Activated naive CD4-positive, alpha-beta T cell treated with anti-CD3 and anti-CD28 coated beads, Interleukin-2, amount 50 U/mL, for 72 hours (primary cell): ENCODE measurements around the gene MRGPRX1. TPM values are rescaled to one million over a fixed set of nuclear protein-coding genes. Genes with fewer than 3 reads are reported as not detected.
"Not testable (repeated sequence)": the region's sequence is repeated elsewhere in the genome, so short reads cannot be mapped to it uniquely, and the experiment has no call there.

Source experiments
- ATAC-seq, 2 donors: fragments of 150-1000 bp; cut with Tn5 transposase; 2 replicates each; pipeline ENCODE4 v1.10.0; 2021; ENCODE audit warnings: mild to moderate bottlenecking in 2 of 2, moderate library complexity in 2 of 2
- DNase-seq, 2 donors: peaks; one replicate each; pipeline ENCODE4 v3.0.0; 2021 to 2022; ENCODE audit warnings: low spot score in 2 of 2
- H3K27ac Mint-ChIP-seq, 2 donors: one replicate each; pipeline ENCODE4 v1.8.0; 2022; ENCODE audit warnings: mild to moderate bottlenecking in 2 of 2, mixed read lengths in 2 of 2
- H3K36me3 Mint-ChIP-seq, 2 donors: one replicate each; pipeline ENCODE4 v1.8.0; 2022; ENCODE audit warnings: mixed read lengths in 2 of 2
- H3K9me3 Mint-ChIP-seq, 2 donors: one replicate each; pipeline ENCODE4 v1.8.0; 2022; ENCODE audit warnings: mixed read lengths in 2 of 2
- total RNA-seq, 2 donors: library from RNA; stranded (reverse); gene quantifications; one replicate each; pipeline ENCODE4 v1.2.3, GENCODE V29; 2022

MRGPRX1 gene
- not detected for total RNA-seq

DNA sequence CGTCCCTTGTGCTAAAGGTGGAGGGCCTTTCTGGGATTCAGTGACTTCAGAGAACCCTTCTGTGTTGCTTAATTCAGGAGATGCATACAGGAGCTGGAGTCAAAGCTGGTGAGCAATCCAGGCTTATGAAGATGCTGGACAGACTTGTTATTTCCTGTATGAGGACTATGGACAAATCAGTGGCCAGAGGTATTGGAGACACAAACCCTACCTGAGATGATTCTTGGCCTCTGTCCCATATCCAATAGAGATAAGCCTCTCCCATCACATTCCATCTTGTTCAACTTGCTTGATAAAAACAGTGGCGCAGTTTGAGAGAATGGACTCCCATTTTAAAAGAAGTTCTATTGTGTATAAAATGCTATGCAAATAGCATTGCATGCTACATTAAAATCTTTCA is at the start of gene MRGPRX1:
TSS of gene MRGPRX1 (minus strand) at position 101 of the 400 bp plus-strand sequence. CDS start 4,630 bp downstream, outside the sequence.
- H3K36me3 Mint-ChIP-seq, result no peaks in the 10 kb centered on the region
- no peak within 1 kb of the TSS for H3K27ac Mint-ChIP-seq
- H3K9me3 Mint-ChIP-seq, result no peaks in the 10 kb centered on the region
- no peak for ATAC-seq
- DNase-seq, result no peak

DNA sequence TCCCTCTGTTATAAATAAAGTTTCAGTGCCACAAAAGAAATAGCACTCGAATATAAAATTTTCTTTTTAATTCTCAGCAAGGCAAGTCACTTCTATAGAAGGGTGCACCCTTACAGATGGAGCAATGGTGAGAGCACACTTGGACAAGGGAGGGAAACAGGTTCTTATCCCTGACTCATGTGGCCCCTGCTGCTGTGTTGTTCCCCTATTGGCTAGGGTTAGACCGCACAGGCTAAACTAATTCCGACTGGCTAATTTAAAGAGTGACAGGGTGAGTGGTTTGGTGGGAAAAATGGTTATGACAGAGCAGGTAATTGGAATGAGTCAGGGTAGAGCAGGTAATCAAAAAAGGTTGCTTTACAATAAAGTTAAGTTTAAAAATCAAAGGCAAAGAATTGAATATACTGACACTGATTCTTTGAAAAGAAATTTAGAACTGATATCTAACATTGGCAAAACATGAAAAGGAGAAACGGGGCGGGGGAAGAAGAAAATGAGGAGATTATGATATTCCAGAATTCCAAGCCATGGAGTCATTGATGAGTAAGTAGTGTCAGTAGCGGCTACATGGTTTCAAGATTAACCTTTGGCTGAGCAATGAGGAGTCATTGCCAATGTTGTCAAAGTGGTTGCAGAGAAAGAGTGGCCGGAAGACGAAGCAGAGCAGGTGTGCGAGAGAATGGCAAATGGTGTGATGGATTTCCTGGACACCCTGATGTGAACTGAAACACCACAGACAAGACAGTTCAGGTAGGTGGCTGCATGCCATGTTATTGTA is 48.4 kb upstream of the MRGPRX1 start:
- Mint-ChIP-seq H3K27ac (no peak overlapping the region), H3K36me3 (no peaks in the 10 kb centered on the region), H3K9me3 (peaks cover 0 to 12% of the 10 kb centered on the region in 2 donors)
- ATAC-seq (no peak), DNase-seq (no peak)

- ATAC-seq, result no peak
- no peaks in the 10 kb centered on the region for H3K36me3 Mint-ChIP-seq
- H3K27ac Mint-ChIP-seq, result no peak overlapping the region
- peaks cover 0 to 8% of the 10 kb centered on the region in 2 donors for H3K9me3 Mint-ChIP-seq
- DNase-seq, result no peak
Observed at GRCh38 chr11:18986744-18987143, 47.5 kb upstream of the MRGPRX1 start.

DNA sequence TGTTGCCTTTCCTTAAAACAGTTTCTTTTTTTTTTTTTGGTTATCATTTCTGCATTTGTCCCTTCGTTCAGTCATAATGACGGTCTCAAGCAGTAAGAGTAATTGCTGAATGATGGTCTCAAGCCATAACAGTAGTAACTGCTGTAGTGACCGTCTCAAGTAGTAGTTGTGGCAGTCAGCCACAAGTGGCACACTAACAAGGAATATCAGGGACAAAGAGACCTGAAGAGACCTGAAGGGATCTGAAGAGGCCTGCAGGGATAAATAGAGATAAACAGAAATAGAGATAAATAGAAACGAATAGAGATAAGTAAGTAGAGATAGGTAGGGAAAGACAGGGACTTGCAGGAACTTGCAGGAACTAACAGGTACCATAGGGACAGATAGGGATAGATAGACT is 42.7 kb upstream of the MRGPRX1 start:
- no peak overlapping the region for H3K27ac Mint-ChIP-seq
- DNase-seq (no peak), ATAC-seq (no peak)

DNA sequence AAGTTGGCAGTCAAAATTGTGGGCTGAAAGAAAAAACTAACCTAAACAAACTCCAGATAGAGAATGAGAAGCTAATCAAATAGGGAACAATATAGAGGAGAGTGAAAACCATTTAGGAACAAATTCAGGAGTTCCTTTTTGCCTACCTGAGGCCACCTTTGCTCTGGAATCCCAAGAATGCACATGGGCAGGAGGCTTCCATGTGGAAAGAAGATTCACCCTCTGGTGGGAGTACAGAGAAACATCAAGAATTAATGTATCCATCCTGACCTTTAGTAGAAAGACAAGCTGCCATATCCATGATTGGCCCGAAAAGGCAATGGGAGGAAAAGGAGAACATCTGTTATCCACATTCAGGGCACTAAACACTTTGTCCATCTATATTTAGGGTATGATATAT is 35.0 kb upstream of the MRGPRX1 start:
- no peaks in the 10 kb centered on the region for H3K36me3 Mint-ChIP-seq
- no peak overlapping the region for H3K27ac Mint-ChIP-seq
- H3K9me3 Mint-ChIP-seq, result no peaks in the 10 kb centered on the region
- no peak for ATAC-seq
- DNase-seq, result no peak

More for the DNA sequence above, 42.7 kb upstream of the MRGPRX1 start:
- Mint-ChIP-seq H3K9me3 (peaks cover 0 to 6% of the 10 kb centered on the region in 2 donors), H3K36me3 (no peaks in the 10 kb centered on the region)

- H3K36me3 Mint-ChIP-seq, result no peaks in the 10 kb centered on the region
- ATAC-seq (no peak), DNase-seq (no peak)
- no peak overlapping the region for H3K27ac Mint-ChIP-seq
- no peaks in the 10 kb centered on the region for H3K9me3 Mint-ChIP-seq
Observed at GRCh38 chr11:18972336-18972735, 33.1 kb upstream of the MRGPRX1 start.

- H3K27ac Mint-ChIP-seq, result no peak overlapping the region
- H3K36me3 Mint-ChIP-seq, result no peaks in the 10 kb centered on the region
- H3K9me3 Mint-ChIP-seq, result no peaks in the 10 kb centered on the region
- no peak for ATAC-seq
- no peak for DNase-seq
Observed at GRCh38 chr11:18969720-18970119, 30.5 kb upstream of the MRGPRX1 start.

DNA sequence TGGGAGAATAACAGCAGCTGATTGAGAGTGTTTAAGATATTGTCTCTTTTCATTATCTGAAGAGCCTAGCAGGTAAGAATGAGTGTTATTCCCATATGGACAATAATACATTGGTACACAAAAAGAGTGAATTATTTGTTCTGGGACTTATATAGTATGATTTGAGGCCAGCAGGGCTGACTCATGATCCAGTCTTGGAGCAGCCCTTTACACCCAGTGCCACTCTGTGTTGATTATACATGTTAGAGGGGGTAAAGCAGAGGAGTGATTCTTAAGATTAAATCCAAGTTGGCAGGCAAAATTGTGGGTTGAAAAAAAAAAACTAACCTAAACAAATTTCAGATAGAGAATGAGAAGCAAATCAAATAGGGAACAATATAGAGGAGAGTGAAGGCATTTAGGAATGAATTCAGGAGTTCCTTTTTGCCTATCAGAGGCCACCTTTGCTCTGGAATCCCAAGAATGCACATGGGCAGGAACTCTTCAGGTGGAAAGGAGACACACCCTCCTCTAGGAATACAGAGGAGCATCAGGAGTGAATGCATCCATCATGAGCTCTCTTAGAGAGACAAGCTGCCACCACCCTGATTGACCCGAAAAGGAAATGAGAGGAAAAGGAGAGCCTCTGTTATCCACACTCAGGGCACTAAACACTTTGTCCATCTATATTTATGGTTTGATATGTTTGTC is 19.2 kb upstream of the MRGPRX1 start:
- no peak for DNase-seq
- Mint-ChIP-seq H3K27ac (no peak overlapping the region), H3K36me3 (no peaks in the 10 kb centered on the region), H3K9me3 (no peaks in the 10 kb centered on the region)
- ATAC-seq, result no peak

DNA sequence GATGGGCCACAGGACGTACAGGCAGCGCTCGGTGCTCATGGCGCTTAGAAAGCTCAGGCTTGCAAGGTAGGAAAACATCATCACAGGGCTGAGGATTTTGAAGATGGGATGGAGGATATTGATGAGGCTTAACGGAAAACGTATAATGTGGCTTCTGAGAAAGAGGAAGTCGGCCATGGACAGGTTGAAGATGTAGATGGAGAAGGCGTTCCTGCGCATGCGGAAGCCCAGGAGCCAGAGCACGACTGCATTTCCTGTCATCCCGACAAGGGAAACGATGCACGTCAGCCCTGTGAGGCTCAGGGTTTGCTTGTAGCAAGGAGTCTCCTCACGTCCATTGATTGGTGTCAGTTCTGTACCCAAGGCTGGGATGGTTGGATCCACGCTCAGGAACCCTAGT is 17.4 kb upstream of the MRGPRX1 start:
- Mint-ChIP-seq H3K36me3 (no peaks in the 10 kb centered on the region), H3K9me3 (no peaks in the 10 kb centered on the region), H3K27ac (no peak overlapping the region)
- DNase-seq, result no peak
- no peak for ATAC-seq

- no peak for DNase-seq
- H3K36me3 Mint-ChIP-seq, result no peaks in the 10 kb centered on the region
- no peaks in the 10 kb centered on the region for H3K9me3 Mint-ChIP-seq
- no peak overlapping the region for H3K27ac Mint-ChIP-seq
- no peak for ATAC-seq
Observed at GRCh38 chr11:18936002-18936673, 3.1 kb downstream of the MRGPRX1 start.

DNA sequence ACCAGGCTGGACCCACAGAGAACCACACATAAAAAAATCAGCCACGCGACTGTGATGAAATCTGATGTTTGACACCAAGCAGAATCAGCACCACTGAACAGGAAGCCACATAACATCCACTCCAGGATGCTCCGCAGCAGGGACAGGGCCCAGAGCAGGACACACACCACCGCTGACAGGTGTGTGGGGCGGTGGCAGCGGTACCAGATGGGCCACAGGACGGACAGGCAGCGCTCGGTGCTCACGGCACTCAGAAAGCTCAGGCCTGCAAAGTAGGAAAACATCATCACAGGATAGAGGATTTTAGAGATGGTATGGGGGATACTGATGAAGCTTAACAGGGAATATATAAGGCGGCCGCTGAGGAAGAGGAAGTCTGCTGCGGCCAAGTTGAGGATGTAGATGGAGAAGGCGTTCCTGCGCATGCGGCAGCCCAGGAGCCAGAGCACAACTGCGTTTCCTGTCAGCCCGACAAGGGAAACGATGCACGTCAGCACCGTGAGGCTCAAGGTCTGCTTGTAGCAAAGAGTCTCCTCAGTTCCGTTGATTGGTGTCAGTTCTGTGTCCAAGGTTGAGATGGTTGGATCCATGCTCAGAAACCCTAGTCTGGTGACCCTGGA is 4.9 kb downstream of the MRGPRX1 start:
- DNase-seq (no peak), ATAC-seq (no peak)
- Mint-ChIP-seq H3K36me3 (no peaks in the 10 kb centered on the region), H3K27ac (no peak overlapping the region), H3K9me3 (peaks cover under 1% of the 10 kb centered on the region in 2 donors)

GRCh38 chr11:18927550-18928322 is 11.5 kb downstream of the MRGPRX1 start:
- Mint-ChIP-seq H3K27ac (no peak overlapping the region), H3K9me3 (peaks cover 3 to 7% of the 10 kb centered on the region in 2 donors), H3K36me3 (no peaks in the 10 kb centered on the region)
- no peak for ATAC-seq
- DNase-seq, result no peak

DNA sequence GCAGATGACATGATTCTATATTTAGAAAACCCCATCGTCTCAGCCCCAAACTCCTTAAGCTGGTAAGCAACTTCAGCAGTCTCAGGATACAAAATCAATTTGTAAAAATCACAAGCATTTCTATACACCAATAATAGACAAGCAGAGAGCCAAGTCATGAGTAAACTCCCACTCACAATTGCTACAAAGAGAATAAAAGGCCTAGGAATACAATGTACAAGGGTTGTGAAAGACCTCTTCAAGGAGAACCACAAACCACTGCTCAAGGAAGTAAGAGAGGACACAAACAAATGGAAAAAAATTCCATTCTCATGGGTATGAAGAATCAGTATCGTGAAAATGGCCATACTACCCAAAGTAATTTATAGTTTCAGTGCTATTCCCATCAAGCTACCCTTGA is 13.8 kb downstream of the MRGPRX1 start:
- not testable (repeated sequence) for ATAC-seq, H3K36me3 Mint-ChIP-seq, H3K27ac Mint-ChIP-seq, DNase-seq, H3K9me3 Mint-ChIP-seq

GRCh38 chr11:18912883-18913282 is 26.3 kb downstream of the MRGPRX1 start:
- H3K27ac Mint-ChIP-seq, result no peak overlapping the region

GRCh38 chr11:18907391-18907790 is 31.8 kb downstream of the MRGPRX1 start:
- no peak for DNase-seq
- H3K27ac Mint-ChIP-seq, result no peak overlapping the region
- H3K36me3 Mint-ChIP-seq, result no peaks in the 10 kb centered on the region
- no peaks in the 10 kb centered on the region for H3K9me3 Mint-ChIP-seq
- ATAC-seq, result no peak

More at GRCh38 chr11:18912883-18913282, 26.3 kb downstream of the MRGPRX1 start:
- Mint-ChIP-seq H3K36me3 (no peaks in the 10 kb centered on the region), H3K9me3 (no peaks in the 10 kb centered on the region)
- DNase-seq, result no peak
- no peak for ATAC-seq

DNA sequence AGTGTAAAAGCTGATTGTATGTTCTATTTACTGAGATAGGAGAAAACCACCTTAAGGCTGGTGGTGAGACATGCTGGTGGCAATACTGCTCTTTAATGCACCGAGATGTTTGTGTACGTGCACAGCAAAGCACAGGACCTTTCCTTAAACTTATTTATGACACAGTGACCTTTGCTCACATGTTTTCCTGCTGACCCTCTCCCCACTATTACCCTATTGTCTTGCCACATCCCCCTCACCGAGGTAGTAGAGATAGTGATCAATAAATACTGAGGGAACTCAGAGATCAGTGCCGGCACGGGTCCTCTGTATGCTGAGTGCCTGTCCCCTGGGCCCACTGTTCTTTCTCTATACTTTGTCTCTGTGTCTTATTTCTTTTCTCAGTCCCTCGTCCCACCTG is 38.6 kb downstream of the MRGPRX1 start:
- not testable (repeated sequence) for ATAC-seq, H3K36me3 Mint-ChIP-seq, DNase-seq, H3K27ac Mint-ChIP-seq, H3K9me3 Mint-ChIP-seq
